ENCODE results near the gene SSTR1. TPM values are rescaled to one million over a fixed set of nuclear protein-coding genes. Genes with fewer than 3 reads are reported as not detected.

The SSTR1 gene
- total RNA-seq, 4 donors from 2014 or later, result 0.16 to 0.83 (median 0.33) TPM; not detected in 1

DNA sequence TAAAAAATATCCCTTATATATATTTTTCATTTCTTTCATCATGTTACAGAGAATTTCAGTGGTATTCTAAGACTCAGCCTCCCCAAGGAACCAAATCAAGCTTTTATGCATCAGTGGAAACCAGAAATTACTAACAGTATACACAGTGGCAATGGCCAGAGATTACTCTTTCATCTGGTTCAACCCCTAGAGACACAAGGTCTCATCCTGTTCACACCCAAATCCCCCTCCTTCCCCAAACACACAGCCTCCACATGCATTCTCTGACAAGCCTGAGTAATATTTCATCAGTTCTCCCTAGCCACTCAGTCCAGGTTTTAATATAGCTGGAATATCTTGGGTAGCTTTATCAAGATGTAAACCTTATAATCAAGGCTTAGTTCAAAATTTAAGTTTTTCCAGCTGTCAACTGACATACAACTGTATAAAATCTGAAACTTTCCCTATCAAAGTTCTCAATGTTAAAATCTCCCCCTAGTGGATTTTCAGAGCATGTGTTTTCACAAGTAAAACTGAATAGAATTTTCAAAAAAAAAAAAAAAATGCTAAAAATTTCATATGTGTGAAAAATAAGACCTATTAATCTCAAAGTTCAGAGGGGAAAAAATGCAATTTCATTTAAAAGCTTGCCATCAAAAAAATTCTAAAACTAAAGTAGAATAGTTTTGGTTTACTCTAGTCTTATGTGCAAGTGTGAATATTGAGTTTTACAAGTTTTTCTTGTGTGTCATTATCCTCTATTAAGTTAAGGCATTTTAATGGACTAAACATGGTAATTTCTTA is 10.5 kb upstream of the SSTR1 start:
- Histone ChIP-seq H3K4me3 (no peak overlapping the region), H3K27ac (no peak overlapping the region), H3K9me3 (no peaks in the 10 kb centered on the region), H3K36me3 (no peaks in the 10 kb centered on the region), H3K4me1 (no peaks in the 10 kb centered on the region), H3K27me3 (no peaks in the 10 kb centered on the region)
- DNase-seq (no peak), ATAC-seq (no peak)
- in situ Hi-C loops (cut with MboI; ENCODE audit: low sequenced_read_pairs in 4 of 4), result no loop called here
- TF ChIP-seq, protein P1, sequence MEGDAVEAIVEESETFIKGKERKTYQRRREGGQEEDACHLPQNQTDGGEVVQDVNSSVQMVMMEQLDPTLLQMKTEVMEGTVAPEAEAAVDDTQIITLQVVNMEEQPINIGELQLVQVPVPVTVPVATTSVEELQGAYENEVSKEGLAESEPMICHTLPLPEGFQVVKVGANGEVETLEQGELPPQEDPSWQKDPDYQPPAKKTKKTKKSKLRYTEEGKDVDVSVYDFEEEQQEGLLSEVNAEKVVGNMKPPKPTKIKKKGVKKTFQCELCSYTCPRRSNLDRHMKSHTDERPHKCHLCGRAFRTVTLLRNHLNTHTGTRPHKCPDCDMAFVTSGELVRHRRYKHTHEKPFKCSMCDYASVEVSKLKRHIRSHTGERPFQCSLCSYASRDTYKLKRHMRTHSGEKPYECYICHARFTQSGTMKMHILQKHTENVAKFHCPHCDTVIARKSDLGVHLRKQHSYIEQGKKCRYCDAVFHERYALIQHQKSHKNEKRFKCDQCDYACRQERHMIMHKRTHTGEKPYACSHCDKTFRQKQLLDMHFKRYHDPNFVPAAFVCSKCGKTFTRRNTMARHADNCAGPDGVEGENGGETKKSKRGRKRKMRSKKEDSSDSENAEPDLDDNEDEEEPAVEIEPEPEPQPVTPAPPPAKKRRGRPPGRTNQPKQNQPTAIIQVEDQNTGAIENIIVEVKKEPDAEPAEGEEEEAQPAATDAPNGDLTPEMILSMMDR (IDR thresholded peaks at IDR 0.05 in 4 of 5, conservative IDR thresholded peaks at IDR 0.05 in 1 of 5), result peak in 2 of 5 experiments; percentile 28 to 52
- TF ChIP-seq POLR2A (IDR thresholded peaks at IDR 0.05), result no peak
- intact Hi-C loops (cut with DNase I; ENCODE audit: low total_unique reads), result no loop called here

DNA sequence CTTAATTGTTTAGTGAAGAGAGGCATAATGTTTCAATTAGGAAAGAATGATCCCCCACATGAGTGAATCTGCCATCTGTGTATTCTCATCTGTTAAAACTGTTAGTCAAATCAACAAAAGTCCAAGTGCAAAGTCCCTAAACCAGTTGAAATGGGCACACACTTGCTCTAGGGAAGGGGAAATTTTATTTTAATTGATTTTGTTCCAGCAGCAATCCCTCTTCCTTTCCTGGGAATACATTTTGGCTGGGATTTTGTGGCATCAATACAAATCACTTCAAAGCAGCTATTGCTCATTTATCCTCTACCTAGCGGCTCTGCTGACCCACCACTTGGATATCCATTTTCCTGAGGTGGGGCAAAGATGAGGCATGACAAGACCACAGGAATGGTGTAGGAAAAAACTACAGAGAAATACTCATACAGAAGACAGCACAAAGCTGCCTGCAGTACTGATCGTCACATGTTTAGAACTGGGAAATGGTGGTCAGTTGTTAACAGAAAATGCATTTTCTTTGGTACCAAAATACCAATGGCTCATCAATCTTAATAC is 9.8 kb upstream of the SSTR1 start:
- H3K4me1 ChIP-seq, result no peaks in the 10 kb centered on the region
- no peak overlapping the region for H3K4me3 ChIP-seq
- no peaks in the 10 kb centered on the region for H3K36me3 ChIP-seq
- no peaks in the 10 kb centered on the region for H3K27me3 ChIP-seq
- in situ Hi-C loops (cut with MboI; ENCODE audit: low sequenced_read_pairs in 4 of 4) (no loop called here), intact Hi-C loops (cut with DNase I; ENCODE audit: low total_unique reads) (no loop called here)
- ATAC-seq (no peak), DNase-seq (no peak)
- H3K9me3 ChIP-seq, result no peaks in the 10 kb centered on the region
- TF ChIP-seq, protein P1 (IDR thresholded peaks at IDR 0.05 in 4 of 5, conservative IDR thresholded peaks at IDR 0.05 in 1 of 5), result no peak
- no peak for TF ChIP-seq POLR2A (IDR thresholded peaks at IDR 0.05)
- H3K27ac ChIP-seq, result no peak overlapping the region

DNA sequence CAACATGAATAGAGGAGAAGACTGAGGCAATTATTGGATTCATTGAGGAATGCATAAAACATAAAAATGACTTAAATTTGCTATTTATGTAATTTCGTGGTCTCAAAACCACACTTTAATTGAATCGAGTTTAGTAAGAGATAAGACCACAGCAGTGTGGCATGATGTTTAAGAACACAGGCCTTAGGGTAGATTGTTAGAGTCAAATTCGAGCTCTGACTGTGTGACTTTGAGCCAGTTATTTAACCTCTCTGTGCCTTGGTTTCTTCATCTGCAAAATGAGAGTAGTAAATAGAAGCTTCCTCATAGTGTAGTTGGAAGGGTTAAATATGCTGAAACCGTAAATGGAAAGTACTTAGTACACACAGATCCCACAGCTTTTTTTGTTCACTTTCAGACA is 9.3 kb upstream of the SSTR1 start:
- DNase-seq (no peak), ATAC-seq (no peak)
- no peaks in the 10 kb centered on the region for H3K9me3 ChIP-seq
- in situ Hi-C loops (cut with MboI; ENCODE audit: low sequenced_read_pairs in 4 of 4) (no loop called here), intact Hi-C loops (cut with DNase I; ENCODE audit: low total_unique reads) (no loop called here)
- no peaks in the 10 kb centered on the region for H3K36me3 ChIP-seq
- TF ChIP-seq, protein P1 (IDR thresholded peaks at IDR 0.05 in 4 of 5, conservative IDR thresholded peaks at IDR 0.05 in 1 of 5), result no peak
- TF ChIP-seq POLR2A (IDR thresholded peaks at IDR 0.05), result no peak
- no peak overlapping the region for H3K4me3 ChIP-seq
- no peaks in the 10 kb centered on the region for H3K4me1 ChIP-seq
- no peaks in the 10 kb centered on the region for H3K27me3 ChIP-seq
- H3K27ac ChIP-seq, result no peak overlapping the region

DNA sequence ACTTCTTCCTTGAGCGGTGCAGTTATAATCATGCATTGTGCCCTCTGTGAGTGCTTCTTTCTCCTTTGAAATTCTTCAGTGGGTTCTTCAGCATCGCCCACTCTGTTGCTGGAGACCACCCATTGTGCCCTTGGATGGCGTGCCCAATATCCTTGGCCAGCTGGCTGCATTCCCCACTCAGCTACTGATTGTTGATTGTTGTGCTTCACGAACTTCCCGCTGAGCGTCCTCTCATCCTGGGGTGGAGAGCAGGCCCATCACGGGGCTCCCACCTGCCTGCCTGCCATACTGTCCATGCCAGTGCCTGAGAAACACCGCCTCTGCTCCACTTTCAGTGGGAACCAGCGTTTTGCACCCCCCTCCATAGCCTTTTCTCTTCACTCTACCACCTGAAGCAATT is 8.6 kb upstream of the SSTR1 start:
- no peaks in the 10 kb centered on the region for H3K36me3 ChIP-seq
- intact Hi-C loops (cut with DNase I; ENCODE audit: low total_unique reads) (no loop called here), in situ Hi-C loops (cut with MboI; ENCODE audit: low sequenced_read_pairs in 4 of 4) (no loop called here)
- H3K27ac ChIP-seq, result no peak overlapping the region
- no peaks in the 10 kb centered on the region for H3K27me3 ChIP-seq
- ATAC-seq (no peak), DNase-seq (no peak)
- TF ChIP-seq, protein P1 (IDR thresholded peaks at IDR 0.05 in 4 of 5, conservative IDR thresholded peaks at IDR 0.05 in 1 of 5), result no peak
- TF ChIP-seq POLR2A (IDR thresholded peaks at IDR 0.05), result no peak
- no peak overlapping the region for H3K4me3 ChIP-seq
- H3K9me3 ChIP-seq, result no peaks in the 10 kb centered on the region
- H3K4me1 ChIP-seq, result no peaks in the 10 kb centered on the region

Data from gastrocnemius medialis (tissue), 4 donors.